Measurements from ENCODE around the gene BBOF1. TPM values are rescaled to one million over a fixed set of nuclear protein-coding genes. Genes with fewer than 3 reads are reported as not detected.

The BBOF1 gene
- total RNA-seq, 4 donors from 2014 or later: 14.0 to 22.0 (median 15.0) TPM

Small RNA genes within 50 kb of the gene (small RNA-seq; reads per million reads assigned to genes)
- not detected for gene AC005480.2

Other genes with a start within 250 kb of the BBOF1 start
- 10 to 100 TPM in 2 of 4 donors, 1 to 10 TPM in 1, under 1 TPM in 1; 0.59 to 19.0 (median 11.0) TPM for gene PTGR2, start 167.5 kb upstream of the BBOF1 start, total RNA-seq
- gene ZNF410, start 132.5 kb upstream of the BBOF1 start, total RNA-seq: 10 to 100 TPM; 48.8 to 93.7 (median 58.2) TPM
- gene FAM161B, start 69.3 kb upstream of the BBOF1 start, total RNA-seq: 1 to 10 TPM in 3 of 4 donors, under 1 TPM in 1; 0.29 to 10.0 (median 4.9) TPM
- gene COQ6, start 69.0 kb upstream of the BBOF1 start, total RNA-seq: 100 to 1,000 TPM in 1 of 4 donors, 10 to 100 TPM in 3; 18.5 to 103 (median 30.0) TPM
- 100 to 1,000 TPM in 1 of 4 donors, 10 to 100 TPM in 2, under 1 TPM in 1; 0.59 to 285 (median 14.0) TPM for gene ENTPD5, start 61 bp upstream of the BBOF1 start, total RNA-seq
- gene ALDH6A1, start 65.1 kb downstream of the BBOF1 start, total RNA-seq: 10 to 100 TPM in 3 of 4 donors, 1 to 10 TPM in 1; 10.0 to 85.0 (median 49.5) TPM
- gene LIN52, start 65.6 kb downstream of the BBOF1 start, total RNA-seq: 10 to 100 TPM in 3 of 4 donors, 1 to 10 TPM in 1; 4.4 to 12.7 (median 11.7) TPM
- gene VSX2, start 220.1 kb downstream of the BBOF1 start, total RNA-seq: not detected